ENCODE measurements around the gene ZNF646. TPM values are rescaled to one million over a fixed set of nuclear protein-coding genes. Genes with fewer than 3 reads are reported as not detected.

Gene ZNF646
- total and polyA plus RNA-seq, 2 of the 13 experiments (the other 11 are each of a cell fraction or from before 2014, with no cell fraction given), result 3.4 to 10.9 TPM

- TF ChIP-seq HOXA7 (CRISPR knock-in tag; IDR thresholded peaks at IDR 0.05) (no peak), ZNF180 (CRISPR knock-in tag; IDR thresholded peaks at IDR 0.05; ENCODE audit: borderline replicate concordance, low read depth) (no peak), ZBTB34 (CRISPR knock-in tag; IDR thresholded peaks at IDR 0.05) (no peak), ETV6 (CRISPR knock-in tag; conservative IDR thresholded peaks at IDR 0.05) (0 out of 2 replicates have a peak, but pooled peaks have one; percentile 57), ZNF672 (CRISPR knock-in tag; IDR thresholded peaks at IDR 0.05) (no peak), GMEB2 (CRISPR knock-in tag; IDR thresholded peaks at IDR 0.05; ENCODE audit: low read depth) (peak; percentile 92), ZNF687 (CRISPR knock-in tag; IDR thresholded peaks at IDR 0.05) (peak; percentile 91), FIP1L1 (IDR thresholded peaks at IDR 0.05; ENCODE audit: borderline replicate concordance, insufficient read depth, low read depth, low read length) (0 out of 2 replicates have a peak, but pooled peaks have one; percentile 59), NFRKB (IDR thresholded peaks at IDR 0.05) (no peak), IKZF5 (CRISPR knock-in tag; IDR thresholded peaks at IDR 0.05) (peak; percentile 66; the same call in 1 of the 2 replicates), TRIM24 (CRISPR knock-in tag; IDR thresholded peaks at IDR 0.05) (no peak), SNAPC2 (CRISPR knock-in tag; IDR thresholded peaks at IDR 0.05) (0 out of 2 replicates have a peak, but pooled peaks have one; percentile 35), HNRNPUL1 (IDR thresholded peaks at IDR 0.05; ENCODE audit: low read depth, low read length) (no peak), ZNF18 (CRISPR knock-in tag; IDR thresholded peaks at IDR 0.05; ENCODE audit: insufficient replicate concordance) (peak; percentile 29), RFXAP (CRISPR knock-in tag; IDR thresholded peaks at IDR 0.05; ENCODE audit: borderline replicate concordance) (no peak), HOXD1 (CRISPR knock-in tag; IDR thresholded peaks at IDR 0.05) (peak; percentile 70; the same call in 1 of the 2 replicates), SYNCRIP (IDR thresholded peaks at IDR 0.05; ENCODE audit: insufficient read depth, low read depth, low read length) (no peak), ZNF138 (CRISPR knock-in tag; IDR thresholded peaks at IDR 0.05; ENCODE audit: low read depth) (peak; percentile 58; the same call in 1 of the 2 replicates), ZNF251 (CRISPR knock-in tag; IDR thresholded peaks at IDR 0.05) (no peak)
These were observed 34.0 kb downstream of the ZNF646 start, which contains the start of gene BCKDK (continued) for GRCh38 chr16:31108035-31108793.
